BE2C (cell line): ENCODE data around the gene DENND11.

Experiments used
- DNase-seq: peaks from one replicate; pipeline ENCODE4 v3.0.0-alpha.2; 2020
- H3K27me3 ChIP-seq: fragments of 250-450 bp; sonication (Bioruptor Pico); 2 replicates; pipeline ENCODE4 v1.5.1; 2020; ENCODE audit warnings: mild to moderate bottlenecking
- H3K36me3 ChIP-seq: fragments of 250-450 bp; sonication (Bioruptor Pico); 2 replicates; pipeline ENCODE4 v1.5.1; 2020; ENCODE audit warnings: mild to moderate bottlenecking
- H3K4me1 ChIP-seq: fragments of 250-450 bp; sonication (Bioruptor Pico); 2 replicates; pipeline ENCODE4 v1.5.1; 2020
- H3K4me3 ChIP-seq: 2 replicates; pipeline ENCODE4 v1.5.1; 2011; ENCODE audit warnings: low read depth, low read length
- H3K9me3 ChIP-seq: fragments of 250-450 bp; sonication (Bioruptor Pico); 2 replicates; pipeline ENCODE4 v1.5.1; 2020
- CTCF ChIP-seq: IDR thresholded peaks from 2 replicates; pipeline ENCODE4 v1.5.1; 2012; ENCODE audit warnings: mild to moderate bottlenecking, low read depth, low read length

DENND11 gene

GRCh38 chr7:141671705-141672496, 30.1 kb downstream of the DENND11 start:
- Histone ChIP-seq H3K36me3 (no peaks in the 10 kb centered on the region; the same call in 1 of the 2 replicates), H3K4me3 (no peak overlapping the region), H3K4me1 (no peaks in the 10 kb centered on the region), H3K27me3 (no peaks in the 10 kb centered on the region), H3K9me3 (no peaks in the 10 kb centered on the region)
- no peak for TF ChIP-seq CTCF
- DNase-seq: no peak

GRCh38 chr7:141668853-141669252, 33.1 kb downstream of the DENND11 start:
- no peak for DNase-seq
- Histone ChIP-seq H3K9me3 (no peaks in the 10 kb centered on the region), H3K27me3 (no peaks in the 10 kb centered on the region), H3K4me3 (no peak overlapping the region), H3K36me3 (peaks cover 7% of the 10 kb centered on the region), H3K4me1 (no peaks in the 10 kb centered on the region)
- TF ChIP-seq CTCF: no peak

GRCh38 chr7:141666071-141666470, 35.9 kb downstream of the DENND11 start:
- no peak for DNase-seq
- Histone ChIP-seq H3K36me3 (peaks cover 19% of the 10 kb centered on the region), H3K27me3 (no peaks in the 10 kb centered on the region), H3K4me3 (no peak overlapping the region), H3K4me1 (no peaks in the 10 kb centered on the region), H3K9me3 (no peaks in the 10 kb centered on the region)
- TF ChIP-seq CTCF: no peak

GRCh38 chr7:141665208-141666035, 36.5 kb downstream of the DENND11 start:
- no peak for TF ChIP-seq CTCF
- no peaks in the 10 kb centered on the region for H3K4me1 ChIP-seq
- H3K4me3 ChIP-seq: no peak overlapping the region
- H3K9me3 ChIP-seq: no peaks in the 10 kb centered on the region
- no peak for DNase-seq
- H3K36me3 ChIP-seq: peaks cover 19% of the 10 kb centered on the region
- no peaks in the 10 kb centered on the region for H3K27me3 ChIP-seq

GRCh38 chr7:141664450-141664849, 37.5 kb downstream of the DENND11 start:
- DNase-seq: no peak
- Histone ChIP-seq H3K27me3 (no peaks in the 10 kb centered on the region), H3K36me3 (peaks cover 19% of the 10 kb centered on the region), H3K9me3 (no peaks in the 10 kb centered on the region), H3K4me1 (no peaks in the 10 kb centered on the region), H3K4me3 (no peak overlapping the region)
- no peak for TF ChIP-seq CTCF
